Activated T-cell treated with anti-CD3 and anti-CD28 coated beads, Interleukin-2, amount 50 U/mL, for 48 hours (primary cell): ENCODE results near the gene CMSS1.

Experiments
- DNase-seq, 2 experiments: peaks; one replicate each; pipeline ENCODE4 v3.0.0-alpha.2; 2020

Gene CMSS1

DNA sequence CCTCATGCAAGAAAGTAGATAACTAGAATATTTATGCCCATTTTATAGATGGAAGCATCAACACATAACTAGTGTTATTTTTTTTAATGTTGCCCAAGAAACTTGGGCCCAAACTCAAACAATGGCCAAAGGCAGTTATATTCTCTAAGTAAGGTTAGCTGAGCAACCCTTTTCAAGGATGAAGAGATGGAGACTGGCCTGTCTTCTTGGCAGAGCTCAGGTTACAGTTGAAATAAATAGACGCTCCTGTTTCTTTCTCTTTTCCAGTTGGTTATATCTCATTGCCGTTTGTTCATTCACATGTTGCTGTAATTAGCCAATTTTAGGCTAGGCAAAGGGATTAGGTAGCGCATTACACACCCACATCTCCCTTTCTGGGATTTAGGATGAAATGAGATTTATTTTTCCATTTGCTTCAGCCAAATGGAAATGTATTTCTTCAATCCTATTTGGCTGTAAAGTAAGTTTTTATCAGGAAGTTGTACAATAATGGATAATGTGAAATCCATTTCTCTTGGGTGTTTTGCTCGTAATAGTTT is 93.2 kb downstream of the CMSS1 start:
- no peak for DNase-seq

DNA sequence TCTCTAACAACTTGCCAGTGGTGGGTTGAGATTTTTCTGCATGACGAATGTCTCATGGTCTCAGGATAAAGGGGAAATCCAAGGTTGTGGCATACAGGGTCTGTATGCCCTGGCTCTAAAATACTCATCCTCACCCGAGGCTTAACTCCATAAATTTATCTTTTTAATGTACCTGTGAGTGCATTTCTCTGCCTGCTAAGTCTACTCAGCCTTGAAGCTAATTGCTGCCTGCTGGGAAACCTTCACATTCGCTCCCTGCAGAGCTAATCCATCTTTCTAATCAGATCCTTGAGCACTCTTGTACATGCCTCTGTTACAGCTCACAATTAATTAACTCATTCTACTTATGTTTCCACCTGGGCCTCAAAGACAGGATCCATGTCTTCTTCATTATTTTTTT is 93.8 kb downstream of the CMSS1 start:
- no peak for DNase-seq

DNA sequence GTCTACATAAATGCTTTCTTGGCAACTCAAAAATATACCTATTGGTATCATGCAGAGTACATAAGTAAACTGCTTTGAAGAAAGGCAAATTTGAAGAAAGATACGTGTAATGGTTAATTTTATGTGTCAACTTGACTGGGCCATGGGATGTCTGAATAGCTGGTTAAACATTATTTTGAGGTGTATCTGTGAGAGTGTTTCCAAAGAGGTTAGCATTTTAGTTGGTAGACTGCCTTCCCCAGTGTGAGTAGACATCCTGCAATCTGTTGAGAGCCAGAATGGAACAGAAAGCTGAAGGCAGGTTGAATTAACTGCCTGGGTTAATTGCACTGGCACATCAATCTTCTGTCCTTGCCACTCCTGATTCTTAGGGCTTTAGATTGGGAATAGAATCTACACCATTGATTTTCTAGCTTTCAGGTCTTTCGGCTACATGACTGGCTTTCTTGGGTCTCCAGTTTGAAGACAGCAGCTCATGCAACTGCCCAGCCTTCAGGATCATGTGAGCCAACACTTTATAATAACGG is 98.3 kb downstream of the CMSS1 start:
- no peak for DNase-seq

DNA sequence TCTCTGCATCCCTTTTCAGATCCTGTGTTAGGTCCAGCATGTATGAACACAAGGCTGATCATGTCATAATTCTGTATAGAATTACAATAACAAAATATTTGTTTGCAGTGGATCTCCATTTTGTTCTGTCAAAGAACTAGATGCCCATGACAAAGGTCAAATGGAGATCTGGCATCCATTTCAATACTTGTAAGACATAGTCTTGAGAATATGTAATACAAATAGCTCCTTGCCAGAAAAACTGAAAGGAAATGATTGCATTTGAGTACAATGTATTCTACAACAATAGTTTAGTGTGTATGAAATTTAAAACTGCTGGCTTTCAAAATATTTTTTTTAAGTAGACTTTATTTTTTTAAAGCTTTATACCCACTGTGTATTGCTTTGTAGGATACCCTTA is 101.1 kb downstream of the CMSS1 start:
- DNase-seq = no peak

DNA sequence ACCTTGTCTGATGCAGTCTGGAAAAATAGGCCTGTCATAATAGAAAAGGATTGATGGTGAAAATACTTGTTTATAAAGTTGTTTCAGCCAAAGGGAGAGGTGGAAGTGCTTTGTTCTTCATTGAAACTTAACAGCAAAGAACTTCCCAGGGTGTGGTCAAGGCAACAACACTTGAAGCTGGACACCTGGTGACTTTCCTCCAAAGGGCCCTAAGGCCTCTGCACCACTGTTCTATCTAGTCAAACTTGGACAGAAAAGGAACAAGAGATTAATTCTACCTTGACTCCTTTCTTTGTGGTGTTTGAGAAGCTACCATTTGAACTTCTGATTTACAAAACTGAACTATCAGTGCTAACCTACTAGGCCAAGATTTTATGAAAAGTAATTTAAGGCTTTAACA is 102.0 kb downstream of the CMSS1 start:
- no peak for DNase-seq

DNA sequence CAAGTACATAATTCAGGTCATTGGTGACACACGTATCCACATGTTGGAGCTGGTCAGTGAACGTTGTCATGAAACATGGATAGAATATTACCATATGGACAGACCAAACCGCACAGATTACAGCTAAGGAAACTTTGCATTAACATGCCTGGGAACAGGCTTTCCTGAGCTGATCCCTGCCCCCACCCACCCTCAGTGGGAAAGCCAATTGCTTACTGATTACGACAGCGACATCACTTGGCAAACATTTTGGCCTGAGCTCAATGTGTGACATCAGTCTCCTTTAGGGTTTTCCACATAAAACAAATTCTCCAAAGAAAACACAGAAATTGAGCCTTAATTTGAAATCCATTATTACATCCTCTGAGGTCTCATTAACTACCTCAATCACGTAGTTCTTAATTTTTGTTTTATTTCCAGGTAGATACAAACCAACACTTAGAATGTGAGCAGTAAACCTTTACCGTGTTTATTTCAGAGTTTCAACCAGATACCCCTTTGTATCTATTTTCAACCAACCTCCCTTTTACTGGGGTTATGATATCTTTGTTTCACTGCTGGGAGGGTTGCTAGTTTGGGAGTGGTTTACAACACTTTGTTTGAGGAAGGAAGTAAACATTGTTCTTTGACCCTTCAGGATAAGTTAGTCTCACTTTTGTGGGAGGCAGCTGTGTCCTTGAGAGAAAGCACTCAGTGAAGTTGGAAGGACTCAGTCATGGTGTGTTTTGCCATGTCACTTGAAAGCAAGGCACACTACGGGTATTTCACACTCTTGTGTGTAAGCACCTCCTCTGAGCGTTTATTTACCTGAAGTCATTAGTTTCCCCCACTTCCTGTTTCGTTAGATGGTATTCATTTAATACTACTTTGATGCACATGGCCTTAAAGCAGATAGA is 103.1 kb downstream of the CMSS1 start:
- no peak for DNase-seq

DNA sequence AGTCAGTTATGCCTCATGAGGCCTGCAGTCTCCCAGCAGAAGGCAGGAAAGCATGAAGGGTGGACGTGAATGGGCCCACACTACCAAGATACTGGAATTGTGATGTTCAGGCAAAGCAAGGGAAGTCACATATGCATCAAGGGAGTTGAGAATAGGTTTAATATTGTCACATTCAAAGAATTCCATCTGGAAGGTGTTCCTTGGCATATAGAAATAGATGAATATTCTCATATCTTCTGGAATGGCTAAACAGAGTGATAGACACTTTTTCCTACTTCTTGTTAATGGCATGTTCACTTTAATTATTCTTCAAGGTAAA is 103.7 kb downstream of the CMSS1 start:
- DNase-seq = no peak

DNA sequence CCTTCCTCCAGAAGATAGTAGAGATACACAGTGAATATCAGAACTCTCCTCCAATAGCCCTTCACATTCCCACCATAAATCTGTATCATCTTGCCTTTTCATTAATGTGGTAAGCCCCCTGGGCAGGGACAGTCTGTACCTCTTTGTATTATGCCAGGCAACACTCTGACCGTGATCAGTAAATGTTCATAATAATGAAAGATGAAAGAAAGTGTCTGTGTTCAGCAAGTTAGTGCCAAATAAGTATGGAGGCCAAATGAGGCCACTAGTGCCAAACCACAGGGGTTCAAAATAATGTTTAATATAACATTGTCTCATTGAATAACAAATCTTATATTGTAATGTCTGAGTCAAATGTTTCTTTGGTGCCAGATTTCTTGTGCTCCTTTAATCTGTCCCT is 104.3 kb downstream of the CMSS1 start:
- DNase-seq = no peak

DNA sequence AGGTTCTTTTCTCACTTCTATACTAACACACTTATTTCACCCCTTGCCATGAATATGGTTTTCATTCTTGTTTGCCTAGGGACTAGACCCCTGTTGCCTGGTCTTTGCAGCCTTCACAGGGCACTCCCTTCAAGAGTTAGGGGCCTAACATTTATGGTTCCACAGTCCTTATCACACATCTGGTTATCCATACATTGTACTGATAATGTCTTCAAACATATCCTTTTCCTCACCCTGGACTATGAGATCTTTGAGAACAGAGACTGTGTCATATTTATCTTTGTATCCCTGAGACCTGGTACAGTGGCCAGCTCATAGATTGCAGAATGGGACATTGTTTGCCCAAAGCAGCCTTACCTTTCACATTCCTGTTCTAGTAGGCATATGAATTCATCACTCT is 106.2 kb downstream of the CMSS1 start:
- no peak for DNase-seq

DNA sequence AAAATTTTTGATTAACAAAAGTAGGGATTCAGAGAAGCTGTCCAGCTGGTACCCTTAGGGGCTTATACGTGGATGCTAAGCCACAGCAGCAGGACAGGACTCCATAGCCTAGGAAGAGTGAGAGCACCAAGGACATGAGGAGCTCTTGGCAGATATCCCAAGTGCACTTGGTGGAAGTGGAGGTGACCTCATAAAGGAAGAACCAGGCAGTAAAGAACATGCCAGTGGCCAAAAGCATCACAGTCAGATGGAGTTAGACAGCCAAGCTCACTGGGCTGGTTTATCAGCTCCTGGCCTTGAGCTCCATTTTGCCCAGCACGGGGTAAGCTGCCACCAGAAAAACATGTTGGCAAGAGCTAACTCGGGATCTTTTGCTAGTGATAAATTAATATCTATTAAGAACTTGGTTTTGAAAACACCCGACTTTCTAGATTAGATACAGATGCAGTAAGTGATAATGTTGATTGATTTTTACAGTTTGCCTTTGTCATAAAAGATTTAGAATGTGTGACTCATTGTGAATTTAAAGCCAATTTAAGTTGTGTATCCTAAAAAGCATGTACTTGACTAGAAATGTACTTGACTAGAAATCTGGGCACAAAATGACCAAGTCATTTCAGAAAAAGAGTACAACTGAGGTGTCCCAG is 108.0 kb downstream of the CMSS1 start:
- no peak for DNase-seq

DNA sequence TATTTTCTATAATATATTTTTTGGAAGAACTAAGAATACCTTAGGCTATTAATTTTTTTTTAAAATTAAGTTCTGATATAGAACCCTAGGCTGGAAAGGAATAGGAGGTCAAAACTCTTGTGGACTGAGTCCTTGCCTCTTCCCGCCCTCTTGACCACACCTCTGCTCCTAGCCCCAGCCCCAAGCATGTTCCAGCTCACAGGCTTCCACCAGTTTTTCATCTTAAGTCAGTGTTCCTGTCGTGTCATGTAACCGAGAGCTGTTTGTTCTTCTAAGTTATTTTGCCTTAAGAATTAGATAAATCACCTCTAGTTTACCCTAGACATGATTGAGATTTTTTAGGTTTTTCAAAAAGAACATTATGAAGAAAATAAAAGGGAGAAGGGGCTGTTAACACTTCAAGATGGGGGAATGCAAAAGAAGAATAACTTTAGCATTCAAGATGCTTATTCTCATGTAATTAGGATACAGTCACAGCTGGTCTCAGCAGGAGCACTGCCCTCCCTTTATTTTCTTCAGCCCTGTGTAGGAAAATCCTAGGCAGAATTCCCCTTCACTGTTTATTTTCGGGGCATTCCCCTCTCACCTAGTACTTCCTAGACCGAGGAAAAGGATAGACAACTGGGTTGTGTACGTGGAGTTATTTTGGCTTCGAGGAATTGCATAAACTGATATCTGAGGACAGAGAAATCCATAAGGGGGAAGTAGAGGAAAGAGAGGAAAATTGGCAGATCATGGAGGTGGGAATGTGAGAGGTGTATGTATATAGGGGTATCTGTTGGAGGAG is 110.2 kb downstream of the CMSS1 start:
- DNase-seq = no peak

DNA sequence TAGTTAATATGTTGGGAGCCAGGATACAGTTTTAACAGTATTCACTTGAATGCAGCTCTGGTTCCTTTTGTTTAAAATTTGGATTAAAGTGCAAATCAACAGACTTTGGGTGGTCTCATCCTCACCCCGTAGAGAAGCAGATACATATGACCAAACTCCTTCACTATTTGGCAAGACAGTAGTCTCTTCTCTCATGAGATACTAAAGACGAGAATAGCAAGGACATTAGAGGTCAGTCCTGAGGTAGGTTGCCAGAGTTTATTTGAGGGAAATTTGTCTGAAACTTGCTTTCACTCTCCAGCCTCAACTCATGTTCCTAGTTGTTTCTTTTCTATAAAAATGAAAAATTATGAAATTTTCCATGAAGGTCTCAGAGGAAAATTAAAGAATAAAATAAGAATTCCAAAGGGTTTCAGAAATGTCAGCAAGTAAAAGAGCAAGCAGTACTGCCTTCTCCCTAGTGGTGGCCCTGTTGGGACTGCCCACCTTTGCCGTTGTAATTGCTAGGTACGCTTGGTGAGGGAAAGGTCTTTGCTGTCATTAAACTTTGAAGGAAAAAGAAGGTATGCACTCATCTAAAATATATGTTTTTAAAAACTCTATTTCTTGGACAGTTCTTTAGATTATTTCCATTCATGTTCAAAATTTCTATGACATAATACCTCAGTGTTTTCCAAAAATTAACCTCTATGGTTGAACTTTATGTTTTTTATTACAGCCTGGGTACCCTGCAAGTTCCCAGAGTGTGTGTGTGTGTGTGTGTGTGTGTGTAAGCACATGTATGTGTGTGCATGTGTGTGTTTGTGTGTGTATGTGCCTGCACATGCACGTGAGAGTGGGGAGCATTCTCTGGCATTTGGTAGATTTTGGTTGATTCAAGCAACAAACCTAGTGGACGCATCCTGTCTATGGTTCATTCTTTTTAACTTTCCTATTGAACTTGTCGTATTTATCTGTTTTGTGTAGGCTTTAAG is 111.4 kb downstream of the CMSS1 start:
- no peak for DNase-seq

DNA sequence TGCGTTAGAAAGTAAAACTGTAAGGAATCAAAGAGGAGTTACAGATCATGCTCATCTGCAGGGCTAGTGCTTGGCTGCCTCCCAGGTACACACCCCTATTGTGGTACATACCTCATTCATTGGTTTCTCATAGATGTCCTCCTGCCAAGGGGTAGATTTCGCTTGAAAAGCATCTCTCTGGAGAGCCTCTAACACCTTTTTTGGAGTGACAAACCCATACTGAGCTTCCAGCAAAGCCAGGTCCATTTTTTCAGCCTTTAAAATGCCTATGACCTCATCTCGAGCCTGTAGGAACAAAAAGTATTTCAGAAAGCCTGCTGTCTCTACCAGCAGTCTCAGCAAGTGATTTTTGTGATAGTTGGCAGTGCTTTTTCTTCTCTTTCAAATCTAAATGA is 112.1 kb downstream of the CMSS1 start:
- DNase-seq = no peak

DNA sequence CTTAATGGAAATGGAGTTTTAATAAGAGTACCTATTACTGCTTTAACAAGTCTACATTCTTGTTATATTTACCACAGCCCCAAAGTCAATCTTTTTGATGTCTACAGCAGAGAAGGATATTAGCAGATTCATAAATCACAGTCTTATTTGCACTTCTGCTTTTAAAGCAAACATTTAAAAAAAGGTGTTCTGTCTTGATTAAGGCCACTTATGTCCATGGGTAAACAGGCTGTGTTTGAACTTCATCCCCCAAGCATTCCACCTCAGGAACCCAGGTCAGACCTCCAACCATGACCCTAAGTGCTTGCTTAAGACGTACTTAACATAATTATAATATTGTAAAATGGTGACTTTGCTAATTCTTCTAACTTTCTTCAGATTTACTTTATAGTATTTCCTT is 113.4 kb downstream of the CMSS1 start:
- DNase-seq = no peak

DNA sequence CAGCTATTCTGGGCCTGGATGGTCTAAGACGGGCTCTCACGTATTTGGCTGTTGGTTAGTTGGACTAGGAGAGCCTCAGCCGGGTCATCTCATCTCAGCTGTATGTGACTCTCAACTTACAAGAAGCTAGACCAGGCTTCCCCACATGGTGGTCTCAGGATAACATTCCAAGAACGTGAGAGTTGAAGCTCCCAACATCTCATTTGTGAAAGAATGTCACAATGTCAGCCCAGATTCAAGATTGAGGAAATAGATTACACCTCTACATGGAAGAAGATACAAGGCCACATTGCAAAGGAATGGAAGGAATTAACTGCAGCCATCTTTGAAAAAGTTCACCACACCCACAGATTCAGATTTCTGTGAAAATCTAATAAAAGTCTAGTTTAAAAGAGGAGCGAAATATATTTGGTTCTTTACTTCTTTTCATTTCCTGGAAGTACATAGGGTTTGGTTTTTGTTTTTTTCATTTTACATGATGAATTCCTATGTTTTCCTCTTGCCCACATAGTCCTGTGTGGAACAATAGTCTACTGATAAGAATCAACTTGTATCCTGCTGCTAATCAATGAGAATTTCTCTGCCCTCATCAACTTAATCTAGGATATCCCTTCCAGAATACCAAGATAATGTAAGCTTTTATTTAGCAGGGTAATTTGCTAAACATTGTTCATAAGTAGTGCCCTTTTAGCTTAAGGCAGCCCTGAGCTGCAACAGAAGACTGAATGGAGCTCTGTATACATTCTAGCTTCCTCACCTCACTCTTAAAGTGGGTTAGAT is 116.5 kb downstream of the CMSS1 start:
- no peak for DNase-seq

DNA sequence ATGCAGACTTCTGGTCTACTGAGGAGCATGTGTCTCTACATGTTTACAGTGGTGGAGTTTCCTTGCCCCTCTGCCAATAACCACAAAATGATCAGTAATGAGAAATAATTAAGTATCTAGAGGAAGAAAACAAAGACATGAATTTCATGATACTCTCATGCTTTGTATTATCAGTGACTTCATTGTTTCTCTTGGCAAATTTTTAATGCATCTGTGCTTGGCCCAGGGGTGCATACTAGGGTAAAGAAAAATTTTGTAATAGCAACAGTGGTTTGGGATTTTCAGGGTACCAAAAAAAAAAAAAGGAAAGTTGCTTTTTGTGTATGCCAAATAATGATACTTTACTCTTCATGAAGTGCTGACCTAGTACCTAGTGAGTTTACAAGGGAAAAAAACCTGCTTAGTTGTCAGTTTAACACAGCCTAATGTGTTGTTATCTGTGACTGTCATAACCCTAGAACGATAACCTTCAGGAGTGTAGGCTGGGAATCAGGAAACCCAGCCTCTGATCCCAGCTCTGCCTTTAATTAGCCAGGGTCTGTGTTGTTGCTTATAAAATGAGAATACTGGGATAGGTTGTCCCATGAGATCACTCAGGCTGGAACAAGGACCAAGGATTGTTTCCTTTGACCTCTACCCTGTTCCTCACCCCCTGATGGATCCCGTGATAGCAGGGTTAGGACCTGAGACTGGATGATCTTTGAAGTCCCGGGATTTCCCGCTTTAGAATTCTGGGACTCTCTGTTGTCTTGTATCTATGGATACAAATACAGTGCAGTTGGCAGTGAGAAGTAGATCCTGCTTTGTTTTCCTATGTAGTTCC is 117.5 kb downstream of the CMSS1 start:
- DNase-seq = no peak

DNA sequence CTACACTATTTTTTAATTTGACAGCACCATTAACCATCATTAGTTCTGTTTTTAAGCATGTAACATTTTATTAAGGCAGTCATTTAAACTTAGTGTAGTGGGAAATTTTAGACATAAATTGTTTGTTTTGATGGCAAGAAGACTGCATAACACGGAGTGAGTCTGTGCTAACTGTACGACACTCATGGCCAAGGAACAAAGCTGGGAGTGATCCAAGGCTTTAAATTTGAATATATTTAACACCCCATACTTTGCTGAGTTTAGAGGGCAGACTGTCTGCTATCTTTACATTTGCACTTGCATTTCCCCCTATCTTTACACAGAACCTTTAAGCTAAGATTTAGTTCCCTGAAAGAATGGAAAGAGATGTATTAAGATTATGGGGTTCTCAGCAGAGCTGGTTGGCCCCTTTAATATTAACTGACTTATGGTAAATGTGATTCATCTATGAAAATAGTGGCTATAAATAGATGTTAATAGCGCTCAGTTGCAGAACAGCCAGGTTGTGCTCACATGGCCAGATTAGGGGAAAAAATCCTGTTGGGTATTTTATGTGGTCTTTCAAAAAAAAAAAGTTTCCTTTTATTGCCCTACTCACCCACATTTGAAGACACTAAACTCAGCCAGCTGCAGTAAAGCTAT is 120.7 kb downstream of the CMSS1 start:
- DNase-seq = no peak

DNA sequence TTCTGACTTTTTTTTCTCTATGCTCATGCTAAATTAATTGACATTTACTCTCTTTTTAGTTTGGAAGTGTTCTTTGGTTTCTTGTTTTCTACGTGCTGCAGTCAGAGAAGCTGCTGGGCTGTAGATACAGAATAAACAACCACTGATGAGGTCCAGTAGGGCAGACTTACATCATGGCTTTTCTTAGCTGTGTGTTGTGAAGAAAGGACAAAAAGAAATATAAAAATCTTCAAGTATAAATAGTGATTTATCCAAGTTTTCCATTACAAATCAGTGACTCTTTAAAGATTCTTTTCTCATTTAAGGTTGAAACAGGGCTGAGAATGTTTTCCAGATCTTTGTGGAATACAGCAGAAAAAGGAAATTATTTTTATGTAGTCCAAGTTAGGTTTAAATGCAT is 122.2 kb downstream of the CMSS1 start:
- no peak for DNase-seq

DNA sequence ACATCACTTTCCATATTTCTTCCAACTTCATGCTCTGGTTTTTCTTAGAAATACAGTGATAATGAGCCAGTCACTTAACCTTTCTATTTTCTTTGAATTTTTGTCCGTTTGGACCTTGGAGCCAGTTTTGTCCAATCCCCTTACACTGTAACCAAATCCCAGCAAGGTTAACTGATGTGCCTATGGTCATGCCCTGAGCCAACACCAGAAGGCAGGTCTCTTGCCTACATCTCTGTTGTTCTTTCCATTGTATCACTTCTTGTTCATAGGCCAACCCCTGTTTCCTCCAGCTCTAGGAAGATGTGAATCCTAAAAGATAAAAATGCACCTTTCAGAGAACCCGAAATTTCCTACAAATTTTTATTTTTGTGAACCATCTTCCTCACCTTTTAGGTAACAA is 122.7 kb downstream of the CMSS1 start:
- DNase-seq = no peak

DNA sequence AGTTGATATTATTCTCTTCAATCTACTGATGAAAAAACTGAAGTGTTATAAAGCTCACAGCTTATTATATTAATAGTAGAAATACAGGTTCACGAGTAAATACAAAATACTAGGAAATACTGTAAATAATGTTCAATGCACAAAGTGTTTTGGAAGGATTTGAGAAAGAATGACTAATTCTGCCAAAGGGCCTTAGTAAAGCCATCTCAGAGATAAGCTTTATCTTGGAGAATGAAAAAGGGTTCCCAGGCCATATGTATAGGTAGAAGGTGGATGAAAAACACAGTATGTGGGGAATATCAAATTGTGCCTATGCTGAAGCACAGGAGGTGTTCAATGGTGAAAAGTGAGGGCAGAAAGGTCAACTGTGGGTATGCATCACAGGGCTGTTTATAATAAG is 123.5 kb downstream of the CMSS1 start:
- DNase-seq = no peak
